HTERT RPE-1 (cell line): ENCODE data around the gene ADARB1.

Experiments used
- in situ Hi-C: fragments of 300-500 bp; cut with MboI; formaldehyde crosslinking; loops from 4 replicates; pipeline ENCODE4 v1.14.3; 2020; ENCODE audit warnings: low sequenced_read_pairs

The ADARB1 gene

DNA sequence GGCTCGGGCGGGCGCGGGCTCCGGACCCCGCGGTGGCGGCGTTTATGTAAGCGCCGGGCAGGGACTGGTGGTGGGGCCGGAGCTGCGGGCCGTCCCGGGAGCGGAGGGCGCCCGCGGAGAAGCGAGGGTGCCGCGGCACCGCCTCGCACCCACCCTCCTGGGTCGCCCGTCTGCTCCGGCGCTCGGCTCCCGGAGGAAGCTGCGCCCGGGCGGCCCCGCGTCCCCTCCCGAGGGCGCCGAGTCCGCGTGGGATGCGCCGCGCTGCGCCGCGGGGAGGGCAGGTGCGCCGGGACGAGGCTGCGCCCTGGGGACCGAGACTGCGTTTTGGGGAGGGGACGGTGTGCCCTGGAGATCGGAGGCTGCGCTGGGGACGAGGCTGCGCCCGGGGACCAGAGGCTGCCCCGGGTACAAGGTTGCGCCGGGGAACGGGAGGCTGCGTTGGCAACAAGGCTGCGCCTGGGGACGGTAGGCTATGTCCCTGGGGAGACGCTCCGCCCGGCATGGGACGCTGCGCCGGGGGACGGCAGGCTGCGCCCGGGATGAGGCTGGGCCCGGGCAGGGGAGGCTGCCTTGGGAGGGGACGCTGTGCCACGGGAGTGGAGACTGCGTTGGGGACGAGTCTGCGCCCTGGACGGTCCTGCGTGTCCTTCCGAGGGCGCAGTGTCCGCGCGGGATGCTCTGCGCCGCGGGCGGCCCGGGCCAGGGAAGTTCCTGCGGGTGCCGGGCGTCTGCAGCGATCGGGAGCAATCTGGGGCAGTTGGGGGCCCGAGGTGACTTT lies 627 bp downstream of the ADARB1 start:
- in situ Hi-C loops, result no loop called here

DNA sequence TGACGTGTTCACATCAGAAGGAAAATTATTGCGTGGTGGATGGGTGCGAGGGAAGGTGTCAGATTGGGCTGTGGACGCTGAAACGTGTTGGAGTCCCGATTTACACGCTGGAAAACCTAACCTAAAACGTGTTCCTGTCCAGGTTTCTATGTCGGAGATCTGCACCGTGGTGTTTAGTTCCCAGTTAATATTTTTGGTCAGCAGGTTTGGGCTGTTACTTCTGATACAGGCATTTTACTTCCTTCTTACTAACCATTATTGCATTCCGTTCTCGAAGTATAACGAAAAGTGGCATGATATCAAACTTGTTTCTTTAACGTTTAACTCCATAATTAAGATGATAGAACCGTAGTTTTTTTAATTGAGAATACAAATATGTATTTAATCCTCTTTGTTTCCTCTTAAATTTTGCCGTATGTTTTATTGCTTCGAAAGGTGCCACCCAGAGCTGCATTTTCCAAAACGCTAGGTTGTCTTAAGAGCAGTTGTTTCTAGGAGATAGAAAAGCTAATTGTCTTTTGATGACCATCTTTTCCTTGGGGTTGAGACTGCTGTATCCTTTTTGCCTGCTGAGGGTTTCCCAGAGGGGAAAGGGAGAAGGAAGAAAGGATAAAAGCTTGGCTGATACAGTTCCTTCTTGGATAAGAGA lies 1.3 kb downstream of the ADARB1 start:
- in situ Hi-C loops, result no loop called here

GRCh38 chr21:45076245-45076711 lies 1.9 kb downstream of the ADARB1 start:
- in situ Hi-C loops, result no loop called here

- in situ Hi-C loops, result no loop called here
These were observed 4.0 kb downstream of the ADARB1 start for GRCh38 chr21:45078371-45078770.

DNA sequence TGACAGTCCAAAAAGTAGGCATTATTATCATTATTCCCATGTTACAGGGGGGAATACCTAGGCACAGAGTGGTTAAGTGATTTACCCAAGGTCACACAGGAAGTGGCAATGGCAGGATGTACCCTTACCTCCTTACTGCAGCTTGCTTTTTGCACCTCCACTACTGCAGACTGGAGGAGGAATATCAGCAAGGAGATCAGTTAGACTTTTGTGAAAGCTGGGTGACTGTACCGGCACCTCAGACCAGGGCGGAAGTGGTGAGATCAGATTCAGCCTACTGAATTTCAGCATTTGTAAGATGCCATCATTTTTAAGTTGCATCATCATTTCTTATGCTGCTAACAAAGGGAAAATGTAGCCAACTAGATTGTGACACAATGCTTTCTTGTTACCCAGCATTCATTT lies 4.5 kb downstream of the ADARB1 start:
- in situ Hi-C loops, result no loop called here

- in situ Hi-C loops, result no loop called here
These were observed 5.0 kb downstream of the ADARB1 start for GRCh38 chr21:45079351-45079750.

- in situ Hi-C loops, result no loop called here
These were observed 5.9 kb downstream of the ADARB1 start for GRCh38 chr21:45080232-45080631.

DNA sequence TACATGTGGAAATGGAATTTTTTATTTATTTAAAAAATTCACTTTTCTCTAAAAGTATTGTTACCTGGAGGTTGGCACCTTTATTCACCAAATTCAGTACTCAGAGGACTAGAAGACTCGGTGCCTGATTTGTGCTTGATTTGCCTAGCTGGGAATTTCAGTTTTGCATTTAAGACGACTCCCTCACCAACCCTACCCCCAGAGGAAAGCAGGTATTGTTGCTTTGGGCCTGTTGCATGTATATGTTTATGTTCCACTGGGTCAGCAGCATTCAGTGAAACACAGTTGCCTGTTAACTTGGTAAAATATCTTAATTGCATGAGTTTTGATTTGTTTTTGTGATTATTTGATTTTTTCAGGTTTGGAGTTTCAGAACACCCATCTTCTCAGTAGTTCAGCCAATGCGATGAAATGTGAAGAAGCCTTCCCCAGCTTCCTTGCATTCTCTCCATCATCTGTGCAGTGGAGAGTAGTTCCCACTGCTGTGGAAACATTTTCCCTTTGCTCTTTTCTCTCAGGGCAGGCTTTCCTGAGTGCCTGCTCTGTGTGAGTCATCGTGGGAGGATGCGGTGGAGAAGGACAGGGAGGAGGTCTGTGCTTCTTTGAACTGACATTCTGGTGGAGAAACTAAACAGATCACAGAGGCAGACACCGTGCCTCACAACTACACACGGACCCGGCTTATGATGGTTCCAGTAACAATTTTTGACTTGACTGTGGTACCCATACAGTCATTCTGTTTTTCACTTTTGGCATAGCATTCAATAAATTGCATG lies 6.4 kb downstream of the ADARB1 start:
- in situ Hi-C loops, result no loop called here

DNA sequence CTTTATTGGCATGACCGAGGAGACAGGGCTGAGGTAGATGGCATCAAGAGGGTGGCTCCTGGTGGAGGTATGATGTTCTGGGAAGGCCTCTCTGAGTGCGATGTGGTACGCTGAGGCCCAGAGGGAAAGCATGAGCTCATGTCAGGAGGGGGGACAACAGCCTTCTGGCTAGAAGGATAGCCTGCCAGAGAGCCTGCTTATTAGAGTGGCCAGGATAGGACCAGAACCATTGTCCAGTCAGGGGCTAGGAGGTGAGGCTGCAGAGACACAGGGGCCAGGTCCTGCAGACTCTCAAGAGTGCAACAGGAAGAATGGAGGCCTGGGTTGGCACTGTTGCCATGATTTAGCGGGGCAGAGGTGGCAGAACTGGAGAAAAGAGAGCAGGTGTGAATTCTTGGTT lies 7.3 kb downstream of the ADARB1 start:
- in situ Hi-C loops, result no loop called here

DNA sequence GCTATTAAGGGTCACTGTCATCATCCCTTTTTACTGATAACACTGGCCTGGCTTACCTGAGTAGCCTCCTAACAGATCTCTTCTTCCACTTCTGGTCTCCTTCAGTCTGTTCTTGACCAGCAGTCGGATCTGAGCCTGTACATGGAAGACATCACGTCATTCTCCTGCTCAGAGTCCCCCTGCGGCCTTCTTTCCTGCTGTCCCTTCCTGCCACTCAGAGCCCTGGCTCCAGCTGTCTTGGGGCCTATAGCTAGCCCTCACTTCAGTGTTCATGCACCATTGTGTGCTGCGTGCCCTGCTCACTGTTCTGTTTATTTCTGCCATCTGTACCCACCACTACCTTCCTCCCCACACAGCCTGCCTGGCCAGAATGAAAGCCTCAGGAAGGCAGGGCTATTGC lies 8.4 kb downstream of the ADARB1 start:
- in situ Hi-C loops, result no loop called here

DNA sequence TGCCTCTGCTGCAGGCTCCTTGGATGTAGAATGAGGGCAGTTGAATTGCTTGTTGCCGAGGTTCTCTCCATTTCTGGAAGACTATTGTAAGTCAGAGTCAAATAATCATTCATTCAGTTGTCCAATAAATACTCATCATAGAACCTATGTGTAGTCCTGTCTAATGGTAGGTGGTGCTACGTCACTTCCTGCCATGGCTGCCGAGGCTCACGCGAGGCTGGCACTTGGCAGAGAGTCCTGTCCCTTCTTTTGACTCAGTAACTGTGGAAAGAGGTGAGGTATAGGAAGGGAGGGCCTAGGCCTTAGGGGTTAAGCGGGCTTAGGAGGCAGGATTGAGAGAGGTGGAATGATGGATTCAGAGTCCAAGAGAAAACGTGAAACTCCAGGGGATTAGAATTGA lies 9.7 kb downstream of the ADARB1 start:
- in situ Hi-C loops, result no loop called here

DNA sequence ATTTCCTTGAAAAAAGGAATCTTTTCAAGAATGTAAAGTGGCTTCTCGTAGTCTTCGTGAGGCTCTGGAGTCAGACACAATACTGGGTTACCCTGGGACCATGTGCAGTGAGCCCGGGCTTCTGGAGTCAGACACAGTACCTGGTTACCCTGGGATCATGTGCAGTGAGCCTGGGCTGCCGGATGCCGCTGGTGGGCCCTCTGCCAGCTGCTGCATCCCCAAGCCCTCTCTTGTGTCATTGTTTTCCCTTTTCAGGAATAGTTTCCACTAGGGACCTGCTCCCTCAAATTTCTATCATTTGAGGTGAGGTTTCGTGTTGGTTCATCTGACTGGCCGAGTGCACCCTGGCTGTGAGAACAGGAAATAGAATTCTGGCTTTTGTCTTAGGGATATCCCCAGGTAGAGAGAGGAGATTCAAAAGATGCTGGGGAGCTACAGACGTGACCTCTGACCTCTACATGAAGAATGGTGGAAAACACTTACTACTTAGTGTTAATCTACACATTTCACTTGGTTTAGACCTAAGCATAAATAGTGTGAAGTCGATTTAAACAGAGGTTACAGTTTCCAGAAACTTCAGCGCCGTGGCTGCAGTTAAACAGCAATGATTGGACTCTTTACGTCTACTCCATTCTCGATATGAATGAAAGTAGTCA lies 10.6 kb downstream of the ADARB1 start:
- in situ Hi-C loops, result no loop called here

GRCh38 chr21:45085700-45086099 lies 11.3 kb downstream of the ADARB1 start:
- in situ Hi-C loops, result no loop called here

- in situ Hi-C loops, result no loop called here
These were observed 12.1 kb downstream of the ADARB1 start for GRCh38 chr21:45086337-45086958.

DNA sequence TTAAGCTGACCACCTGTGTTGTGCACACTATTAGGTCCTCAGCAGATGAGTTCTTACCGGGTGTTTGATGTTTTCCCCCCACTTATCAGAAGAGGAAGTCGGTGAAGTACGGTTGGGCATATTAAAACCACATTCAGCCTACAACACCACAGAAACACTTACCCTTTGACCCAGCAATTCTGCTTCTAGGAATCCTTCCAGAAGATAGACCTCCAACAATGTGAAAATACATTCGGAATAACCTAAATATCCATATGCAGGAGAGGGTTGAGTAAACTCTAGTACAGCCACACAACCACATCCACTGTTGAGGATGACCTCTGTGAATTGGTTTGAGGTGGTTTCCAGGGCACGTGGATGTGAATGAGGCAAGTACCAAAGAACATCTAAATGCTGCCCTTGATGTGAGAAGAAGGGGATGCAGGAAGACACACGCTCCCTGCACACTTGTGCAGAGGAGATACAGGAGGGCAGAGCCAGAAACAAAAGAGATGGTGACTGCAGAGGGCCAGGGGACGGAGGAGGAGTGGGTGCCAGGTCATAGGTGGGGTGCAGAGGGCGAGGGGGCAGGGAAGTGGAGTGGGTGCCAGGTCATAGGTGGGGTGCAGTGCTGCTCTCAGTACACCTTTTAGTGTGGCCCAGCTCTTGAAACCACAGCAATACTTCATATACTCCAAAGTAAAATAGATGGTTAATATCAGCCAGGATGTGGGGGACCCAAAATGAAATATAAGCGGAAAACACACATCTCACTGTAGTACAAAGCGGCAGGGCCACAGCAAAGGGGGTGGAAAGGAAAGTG lies 12.8 kb downstream of the ADARB1 start:
- in situ Hi-C loops, result no loop called here

GRCh38 chr21:45088116-45088515 lies 13.7 kb downstream of the ADARB1 start:
- in situ Hi-C loops, result no loop called here

- in situ Hi-C loops, result no loop called here
These were observed 14.3 kb downstream of the ADARB1 start for GRCh38 chr21:45088729-45089128.

DNA sequence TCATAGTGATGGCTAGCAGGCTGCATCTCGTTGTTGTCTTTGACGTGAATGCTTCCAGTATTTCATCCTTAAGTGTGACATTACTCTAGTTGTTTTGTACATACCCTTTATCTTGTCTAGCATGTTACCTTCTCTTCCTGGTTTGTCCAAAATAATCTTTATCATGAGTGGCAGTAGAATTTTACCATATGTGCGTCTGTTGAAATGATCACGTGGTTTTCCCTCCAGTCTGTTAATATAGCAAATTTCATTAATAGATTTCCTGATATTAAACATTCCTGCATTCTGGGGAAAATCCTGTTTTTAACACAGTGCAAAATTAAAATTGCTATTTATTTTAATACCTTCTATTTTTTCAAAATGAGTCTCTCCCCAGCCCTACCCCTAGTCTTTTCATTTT lies 15.6 kb downstream of the ADARB1 start:
- in situ Hi-C loops, result no loop called here

- in situ Hi-C loops, result no loop called here
These were observed 16.6 kb downstream of the ADARB1 start for GRCh38 chr21:45090966-45091365.
